B cell (primary cell): ENCODE results near the gene TMEM134. TPM values are rescaled to one million over a fixed set of nuclear protein-coding genes. Genes with fewer than 3 reads are reported as not detected.

Experiments used
- ATAC-seq: fragments of 200-7000 bp; cut with Tn5 transposase; one replicate; pipeline ENCODE4 v1.10.0; 2021; ENCODE audit warnings: low read depth, mild to moderate bottlenecking, moderate number of reproducible peaks, moderate library complexity
- CTCF ChIA-PET: fragments of 350-600 bp; sonication (Branson Sonifier 250); formaldehyde crosslinking; loops from one replicate; lab custom pipeline; 2021; ENCODE audit warnings: antibody characterized with exemption, inconsistent platforms; lab: Charles Lee
- POLR2A ChIA-PET: fragments of 350-600 bp; sonication (Branson Sonifier 250); formaldehyde crosslinking; loops from one replicate; lab custom pipeline; 2021; ENCODE audit warnings: antibody characterized with exemption; lab: Charles Lee
- DNase-seq: peaks from one replicate; pipeline ENCODE4 v3.0.0; 2013
- H2AFZ ChIP-seq: 2 replicates; pipeline ENCODE4 v1.6.1; 2012; ENCODE audit warnings: mild to moderate bottlenecking, low read depth, low read length; ENCODE audit not compliant: insufficient read depth, poor library complexity, severe bottlenecking
- H3K27ac ChIP-seq, 2 donors: 1 replicate in 1 of 2; 2 replicates in 1 of 2; pipeline ENCODE4 v1.5.1; 2012 to 2013; ENCODE audit warnings: low read length in 2 of 2, mild to moderate bottlenecking in 2 of 2, moderate library complexity in 1 of 2
- H3K27me3 ChIP-seq, 4 experiments: fragments of 200-600 bp in 1 of 4; sonication (generic) in 1 of 4; replicated peaks in 1 of 4; 1 replicate in 2 of 4; 2 replicates in 2 of 4; pipeline versions ENCODE4 v1.6.1 to v1.7.0; 2013 to 2016; ENCODE audit warnings: low read length in 3 of 4, mild to moderate bottlenecking in 2 of 4, mixed read lengths in 1 of 4, moderate library complexity in 1 of 4; ENCODE audit not compliant: insufficient read depth in 4 of 4, control insufficient read depth in 3 of 4; ENCODE audit errors: control extremely low read depth in 1 of 4
- H3K36me3 ChIP-seq, 2 experiments: replicated peaks in 1 of 2; 1 replicate in 1 of 2; 2 replicates in 1 of 2; pipeline versions ENCODE4 v1.6.1 to v1.7.1; 2013; ENCODE audit warnings: low read length in 1 of 2; ENCODE audit not compliant: insufficient read depth in 2 of 2, control insufficient read depth in 1 of 2; ENCODE audit errors: control extremely low read depth in 1 of 2, extremely low read depth in 1 of 2
- H3K4me1 ChIP-seq, 2 donors: fragments of 200-600 bp in 1 of 2; sonication (generic) in 1 of 2; 1 replicate in 1 of 2; 2 replicates in 1 of 2; pipeline versions ENCODE4 v1.5.1 to v1.6.1; 2013 to 2017; ENCODE audit warnings: low read length in 2 of 2; ENCODE audit not compliant: control insufficient read depth in 2 of 2, insufficient read depth in 2 of 2
- H3K4me2 ChIP-seq: replicated peaks from 2 replicates; pipeline ENCODE3; 2012; ENCODE audit warnings: mild to moderate bottlenecking, low read depth, low read length; ENCODE audit not compliant: poor library complexity, severe bottlenecking
- H3K4me3 ChIP-seq, 5 experiments: fragments of 200-600 bp in 1 of 5; sonication (generic) in 1 of 5; 1 replicate in 3 of 5; 2 replicates in 2 of 5; pipeline versions ENCODE4 v1.5.1 to v1.7.0; 2011 to 2016; ENCODE audit warnings: low read length in 4 of 5, mild to moderate bottlenecking in 4 of 5, low read depth in 2 of 5, control low read depth in 1 of 5, moderate library complexity in 1 of 5; ENCODE audit not compliant: insufficient read depth in 1 of 5; ENCODE audit errors: control extremely low read depth in 1 of 5, extremely low read depth in 1 of 5
- H3K79me2 ChIP-seq: fragments of 200-600 bp; sonication (generic); one replicate; pipeline ENCODE4 v1.6.0; 2016; ENCODE audit warnings: low read length; ENCODE audit not compliant: control insufficient read depth, insufficient read depth
- H3K9ac ChIP-seq: fragments of 200-600 bp; sonication (generic); 2 replicates; pipeline ENCODE4 v1.6.1; 2017; ENCODE audit warnings: mild to moderate bottlenecking, low read length, moderate library complexity
- H3K9me3 ChIP-seq, 3 donors: one replicate each; pipeline versions ENCODE4 v1.6.1 to v1.7.1; 2013; ENCODE audit warnings: low read length in 2 of 3; ENCODE audit not compliant: control insufficient read depth in 2 of 3, insufficient read depth in 1 of 3; ENCODE audit errors: control extremely low read depth in 1 of 3
- H4K20me1 ChIP-seq: 2 replicates; pipeline ENCODE4 v1.6.0; 2012; ENCODE audit warnings: mild to moderate bottlenecking, low read length; ENCODE audit not compliant: insufficient read depth, control insufficient read depth, poor library complexity, severe bottlenecking
- H3K27ac Mint-ChIP-seq: one replicate; pipeline ENCODE4 v1.8.0; 2021; ENCODE audit warnings: mixed read lengths
- H3K27me3 Mint-ChIP-seq: one replicate; pipeline ENCODE4 v1.8.0; 2021; ENCODE audit warnings: mixed read lengths
- H3K4me1 Mint-ChIP-seq: one replicate; pipeline ENCODE4 v1.8.0; 2021; ENCODE audit warnings: mixed read lengths
- H3K4me3 Mint-ChIP-seq: one replicate; pipeline ENCODE4 v1.8.0; 2021; ENCODE audit warnings: mixed read lengths
- H3K9me3 Mint-ChIP-seq: one replicate; pipeline ENCODE4 v1.8.0; 2022; ENCODE audit warnings: mixed read lengths; ENCODE audit not compliant: insufficient read depth
- CTCF ChIP-seq: fragments of 200-600 bp; IDR thresholded peaks from one replicate; pipeline ENCODE4 v1.8.0; 2022; ENCODE audit warnings: antibody characterized with exemption, mild to moderate bottlenecking
- EZH2 ChIP-seq: IDR thresholded peaks from 2 replicates; pipeline ENCODE4 v1.6.1; 2012; ENCODE audit warnings: borderline replicate concordance, low read depth, mild to moderate bottlenecking, moderate library complexity, low read length; ENCODE audit not compliant: insufficient read depth, poor library complexity, severe bottlenecking
- WGBS: methylation state at CpG from one replicate; pipeline ENCODE4 v1.1.5; 2013; ENCODE audit warnings: missing lambda C conversion rate; ENCODE audit not compliant: insufficient coverage; 5-methylcytosine and 5-hydroxymethylcytosine counted together
- intact Hi-C: fragments of 100-400 bp; cut with micrococcal nuclease; formaldehyde crosslinking; loops from one replicate; pipeline ENCODE4 v1.10.0; 2022
- polyA plus RNA-seq: library from polyadenylated mRNA; depleted of rRNA; stranded (reverse); fragments of >200 nt; gene quantifications from 2 replicates; pipeline ENCODE4 v1.2.3, GENCODE V29; 2012
- total RNA-seq, 2 donors: library from RNA; stranded (reverse); fragments of 120-200 nt in 1 of 2; gene quantifications; 1 replicate in 1 of 2; 2 replicates in 1 of 2; pipeline versions ENCODE4 v1.2.3 to v1.2.4, GENCODE V29; 2013 to 2022

Gene TMEM134
- total and polyA plus RNA-seq, 2 donors (not counting 1 experiment from before 2014, with no cell fraction given), result 167 to 197 TPM

GRCh38 chr11:67484847-67485311 is 15.8 kb upstream of the TMEM134 start:
- H3K4me3 ChIP-seq, result peak overlapping the region in 4 of 5 experiments; percentile 56 to 99 (median 68)
- peak overlapping the region; percentile 100 for H3K27ac Mint-ChIP-seq
- DNase-seq (peak; percentile 83), ATAC-seq (peak; percentile 23)
- H3K9me3 Mint-ChIP-seq, result no peaks in the 10 kb centered on the region
- peak overlapping the region; percentile 71 for H3K9ac ChIP-seq
- peak overlapping the region; percentile 42 to 75 for H3K27ac ChIP-seq
- H3K36me3 ChIP-seq, result peaks cover 0 to 34% of the 10 kb centered on the region in 2 experiments
- H3K27me3 ChIP-seq, result no peaks in the 10 kb centered on the region
- ChIA-PET CTCF (interaction anchor here (0.9 to 4.0 kb wide), 6 partner anchors 21 to 128 kb away, joined by 3 to 19 read pairs (median 6); partner anchors contain the start of genes PITPNM1, PPP1CA, PTPRCAP and RAD9A), POLR2A (interaction anchor here (0.6 to 4.9 kb wide), 10 partner anchors 20 to 132 kb away, joined by 3 to 53 read pairs (median 4); partner anchors contain the start of genes PPP1CA, PTPRCAP, RAD9A and TBC1D10C)
- 2% methylated on average over 10 of the region's 11 CpGs for WGBS
- peaks cover 59% of the 10 kb centered on the region for H3K79me2 ChIP-seq
- H3K9me3 ChIP-seq, result no peaks in the 10 kb centered on the region
- intact Hi-C loops, result no loop called here
- peak overlapping the region; percentile 89 for H3K4me2 ChIP-seq
- peaks cover 58% of the 10 kb centered on the region for H3K4me1 Mint-ChIP-seq
- peaks cover 38 to 58% of the 10 kb centered on the region in 2 donors for H3K4me1 ChIP-seq
- peak overlapping the region; percentile 18 for H2AFZ ChIP-seq
- peaks cover 53% of the 10 kb centered on the region for H4K20me1 ChIP-seq
- no peaks in the 10 kb centered on the region for H3K27me3 Mint-ChIP-seq
- peak overlapping the region; percentile 99 for H3K4me3 Mint-ChIP-seq
- no peak for TF ChIP-seq EZH2
- TF ChIP-seq CTCF, result no peak
